ENCODE data around the gene PRDM7.
"Not testable (repeated sequence)": the region's sequence is repeated elsewhere in the genome, so short reads cannot be mapped to it uniquely, and the experiment has no call there.

The PRDM7 gene

GRCh38 chr16:90072442-90073105 lies 4.6 kb downstream of the PRDM7 start:
- no peak overlapping the region for H3K4me3 ChIP-seq (ENCODE audit: extremely low read depth, insufficient read depth, low read length, poor library complexity, severe bottlenecking)
- no peaks in the 10 kb centered on the region for H3K9me3 ChIP-seq (ENCODE audit: control insufficient read depth, low read length)
- H3K27ac ChIP-seq (ENCODE audit: low read depth, low read length, severe bottlenecking) = no peak overlapping the region
- 71 to 92% methylated on average over 2 of the region's 5 CpGs for WGBS, 2 experiments (ENCODE audit: insufficient coverage in 2 of 2)
- no peaks in the 10 kb centered on the region for H3K36me3 ChIP-seq (ENCODE audit: control insufficient read depth, insufficient read depth, low read length)
- no peaks in the 10 kb centered on the region for H3K4me1 ChIP-seq (ENCODE audit: control insufficient read depth, insufficient read depth, low read length, poor library complexity, severe bottlenecking)

DNA sequence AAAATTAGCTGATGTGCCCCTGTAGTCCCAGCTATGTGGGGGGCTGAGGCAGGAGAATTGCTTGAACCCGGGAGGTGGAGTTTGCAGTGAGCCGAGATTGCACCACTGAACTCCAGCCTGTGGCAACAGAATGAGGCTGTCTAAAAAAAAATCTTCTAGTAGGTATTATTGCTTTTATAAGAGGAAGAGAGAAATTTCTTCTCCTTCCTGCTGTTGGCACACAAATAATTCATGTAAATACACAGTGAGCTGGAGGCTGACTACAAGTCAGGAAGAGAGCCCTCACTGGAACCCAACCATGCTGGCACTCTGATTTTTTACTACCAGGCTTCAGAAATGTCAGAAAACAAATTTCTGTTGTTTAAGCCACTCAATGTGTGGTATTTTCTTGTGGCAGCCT lies 6.7 kb downstream of the PRDM7 start:
- Histone ChIP-seq H3K9me3 (ENCODE audit: control insufficient read depth, low read length) (no peaks in the 10 kb centered on the region), H3K4me3 (ENCODE audit: extremely low read depth, insufficient read depth, low read length, poor library complexity, severe bottlenecking) (no peak overlapping the region), H3K36me3 (ENCODE audit: control insufficient read depth, insufficient read depth, low read length) (no peaks in the 10 kb centered on the region), H3K27ac (ENCODE audit: low read depth, low read length, severe bottlenecking) (no peak overlapping the region), H3K4me1 (ENCODE audit: control insufficient read depth, insufficient read depth, low read length, poor library complexity, severe bottlenecking) (no peaks in the 10 kb centered on the region)
- 79 to 90% methylated on average over 2 of the region's 2 CpGs for WGBS, 2 experiments (ENCODE audit: insufficient coverage in 2 of 2)

GRCh38 chr16:90061437-90061836 lies 15.7 kb downstream of the PRDM7 start:
- Histone ChIP-seq H3K27ac (ENCODE audit: low read depth, low read length, severe bottlenecking) (no peak overlapping the region), H3K9me3 (ENCODE audit: control insufficient read depth, low read length) (no peaks in the 10 kb centered on the region)
- 86 to 100% methylated on average over 1 of the region's 3 CpGs for WGBS, 2 experiments (ENCODE audit: insufficient coverage in 2 of 2)

GRCh38 chr16:90057738-90058173 lies 19.4 kb downstream of the PRDM7 start:
- WGBS, 2 experiments (ENCODE audit: insufficient coverage in 2 of 2) = 100% methylated on average over 1 of the region's 8 CpGs
- Histone ChIP-seq H3K4me3 (ENCODE audit: extremely low read depth, insufficient read depth, low read length, poor library complexity, severe bottlenecking) (no peak overlapping the region), H3K36me3 (ENCODE audit: control insufficient read depth, insufficient read depth, low read length) (no peaks in the 10 kb centered on the region), H3K27ac (ENCODE audit: low read depth, low read length, severe bottlenecking) (no peak overlapping the region), H3K4me1 (ENCODE audit: control insufficient read depth, insufficient read depth, low read length, poor library complexity, severe bottlenecking) (peaks cover 3% of the 10 kb centered on the region), H3K9me3 (ENCODE audit: control insufficient read depth, low read length) (peaks cover 26% of the 10 kb centered on the region)

More at GRCh38 chr16:90061437-90061836, 15.7 kb downstream of the PRDM7 start:
- Histone ChIP-seq H3K36me3 (ENCODE audit: control insufficient read depth, insufficient read depth, low read length) (no peaks in the 10 kb centered on the region), H3K4me1 (ENCODE audit: control insufficient read depth, insufficient read depth, low read length, poor library complexity, severe bottlenecking) (peaks cover 3% of the 10 kb centered on the region), H3K4me3 (ENCODE audit: extremely low read depth, insufficient read depth, low read length, poor library complexity, severe bottlenecking) (no peak overlapping the region)

GRCh38 chr16:90056521-90056920 lies 20.6 kb downstream of the PRDM7 start:
- H3K4me1 ChIP-seq (ENCODE audit: control insufficient read depth, insufficient read depth, low read length, poor library complexity, severe bottlenecking); H3K36me3 ChIP-seq (ENCODE audit: control insufficient read depth, insufficient read depth, low read length); H3K27ac ChIP-seq (ENCODE audit: low read depth, low read length, severe bottlenecking); H3K4me3 ChIP-seq (ENCODE audit: extremely low read depth, insufficient read depth, low read length, poor library complexity, severe bottlenecking): not testable (repeated sequence)
- H3K9me3 ChIP-seq (ENCODE audit: control insufficient read depth, low read length) = peaks cover 26% of the 10 kb centered on the region
- 80 to 84% methylated on average over 9 to 11 of the region's 15 CpGs for WGBS, 2 experiments (ENCODE audit: insufficient coverage in 2 of 2)

GRCh38 chr16:90055371-90055770 lies 21.8 kb downstream of the PRDM7 start:
- peaks cover 26% of the 10 kb centered on the region for H3K9me3 ChIP-seq (ENCODE audit: control insufficient read depth, low read length)
- peaks cover 3% of the 10 kb centered on the region for H3K4me1 ChIP-seq (ENCODE audit: control insufficient read depth, insufficient read depth, low read length, poor library complexity, severe bottlenecking)
- no peak overlapping the region for H3K4me3 ChIP-seq (ENCODE audit: extremely low read depth, insufficient read depth, low read length, poor library complexity, severe bottlenecking)
- no peaks in the 10 kb centered on the region for H3K36me3 ChIP-seq (ENCODE audit: control insufficient read depth, insufficient read depth, low read length)
- WGBS, 2 experiments (ENCODE audit: insufficient coverage in 2 of 2) = 74 to 81% methylated on average over 3 to 4 of the region's 4 CpGs
- H3K27ac ChIP-seq (ENCODE audit: low read depth, low read length, severe bottlenecking) = no peak overlapping the region

GRCh38 chr16:90054554-90054953 lies 22.6 kb downstream of the PRDM7 start:
- H3K4me3 ChIP-seq (ENCODE audit: extremely low read depth, insufficient read depth, low read length, poor library complexity, severe bottlenecking) = no peak overlapping the region
- H3K36me3 ChIP-seq (ENCODE audit: control insufficient read depth, insufficient read depth, low read length) = no peaks in the 10 kb centered on the region
- H3K9me3 ChIP-seq (ENCODE audit: control insufficient read depth, low read length) = peaks cover 26% of the 10 kb centered on the region
- peaks cover 3% of the 10 kb centered on the region for H3K4me1 ChIP-seq (ENCODE audit: control insufficient read depth, insufficient read depth, low read length, poor library complexity, severe bottlenecking)
- WGBS, 2 experiments (ENCODE audit: insufficient coverage in 2 of 2) = 44 to 54% methylated on average over 2 to 4 of the region's 4 CpGs
- no peak overlapping the region for H3K27ac ChIP-seq (ENCODE audit: low read depth, low read length, severe bottlenecking)

DNA sequence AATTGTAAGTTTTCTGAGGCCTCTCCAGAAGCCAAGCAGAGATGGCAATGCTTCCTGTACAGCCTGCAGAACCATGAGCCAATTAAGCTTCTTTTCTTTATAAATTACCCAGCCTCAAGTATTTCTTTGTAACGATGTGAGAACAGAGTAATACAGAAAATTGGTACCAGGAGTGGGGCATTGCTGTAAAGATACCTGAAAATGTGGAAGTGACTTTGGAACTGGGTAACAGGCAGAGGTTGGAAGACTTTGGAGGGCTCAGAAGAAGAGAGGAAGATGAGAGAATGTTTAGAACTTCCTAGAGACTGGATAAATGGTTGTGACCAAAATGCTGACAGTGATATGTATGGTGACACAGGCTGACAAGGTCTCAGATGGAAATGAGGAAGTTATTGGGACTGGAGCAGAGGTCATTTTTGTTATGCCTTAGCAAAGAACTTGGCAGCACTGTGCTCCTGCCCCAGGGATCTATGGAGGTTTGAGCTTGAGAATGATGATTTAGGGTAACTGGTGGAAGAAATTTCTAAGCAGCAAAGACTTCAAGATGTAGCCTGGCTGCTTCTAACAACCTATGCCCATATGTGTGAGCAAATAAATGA lies 23.1 kb downstream of the PRDM7 start:
- H3K4me1 ChIP-seq (ENCODE audit: control insufficient read depth, insufficient read depth, low read length, poor library complexity, severe bottlenecking) = peaks cover 3% of the 10 kb centered on the region
- H3K36me3 ChIP-seq (ENCODE audit: control insufficient read depth, insufficient read depth, low read length) = no peaks in the 10 kb centered on the region
- H3K9me3 ChIP-seq (ENCODE audit: control insufficient read depth, low read length) = peaks cover 26% of the 10 kb centered on the region
- H3K4me3 ChIP-seq (ENCODE audit: extremely low read depth, insufficient read depth, low read length, poor library complexity, severe bottlenecking) = no peak overlapping the region
- no peak overlapping the region for H3K27ac ChIP-seq (ENCODE audit: low read depth, low read length, severe bottlenecking)
- WGBS, 2 experiments (ENCODE audit: insufficient coverage in 2 of 2) = 20 to 83% methylated on average over 1 of the region's 1 CpG

DNA sequence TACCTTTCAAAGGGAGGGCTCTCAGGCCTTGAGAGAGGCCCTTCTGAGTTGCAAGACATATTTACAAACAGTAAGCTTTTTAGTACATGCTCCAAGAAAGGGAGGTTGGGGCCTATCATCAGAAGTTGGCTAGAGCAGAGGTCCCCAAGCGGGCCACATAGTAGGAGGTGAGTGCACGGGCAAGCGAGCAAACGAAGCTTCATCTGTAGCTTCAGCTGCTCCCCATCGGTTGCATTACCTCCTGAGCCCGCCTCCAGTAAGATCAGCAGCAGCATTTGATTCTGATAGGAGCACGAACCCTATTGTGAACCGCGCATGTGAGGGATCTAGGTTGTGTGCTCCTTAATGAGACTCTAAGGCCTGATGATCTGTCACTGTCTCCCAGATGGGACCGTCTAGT lies 26.2 kb downstream of the PRDM7 start:
- Histone ChIP-seq H3K4me1 (ENCODE audit: control insufficient read depth, insufficient read depth, low read length, poor library complexity, severe bottlenecking) (peaks cover 10% of the 10 kb centered on the region), H3K9me3 (ENCODE audit: control insufficient read depth, low read length) (peaks cover 23% of the 10 kb centered on the region), H3K4me3 (ENCODE audit: extremely low read depth, insufficient read depth, low read length, poor library complexity, severe bottlenecking) (no peak overlapping the region), H3K27ac (ENCODE audit: low read depth, low read length, severe bottlenecking) (no peak overlapping the region), H3K36me3 (ENCODE audit: control insufficient read depth, insufficient read depth, low read length) (no peaks in the 10 kb centered on the region)
- WGBS, 2 experiments (ENCODE audit: insufficient coverage in 2 of 2) = 83 to 93% methylated on average over 9 of the region's 10 CpGs

GRCh38 chr16:90048737-90049330 lies 28.3 kb downstream of the PRDM7 start:
- Histone ChIP-seq H3K4me3 (ENCODE audit: extremely low read depth, insufficient read depth, low read length, poor library complexity, severe bottlenecking) (no peak overlapping the region), H3K36me3 (ENCODE audit: control insufficient read depth, insufficient read depth, low read length) (no peaks in the 10 kb centered on the region), H3K4me1 (ENCODE audit: control insufficient read depth, insufficient read depth, low read length, poor library complexity, severe bottlenecking) (peaks cover 10% of the 10 kb centered on the region), H3K27ac (ENCODE audit: low read depth, low read length, severe bottlenecking) (no peak overlapping the region), H3K9me3 (ENCODE audit: control insufficient read depth, low read length) (peaks cover 2% of the 10 kb centered on the region)
- WGBS, 2 experiments (ENCODE audit: insufficient coverage in 2 of 2) = 90 to 95% methylated on average over 15 to 16 of the region's 19 CpGs

GRCh38 chr16:90048347-90048722 lies 28.8 kb downstream of the PRDM7 start:
- peaks cover 3% of the 10 kb centered on the region for H3K36me3 ChIP-seq (ENCODE audit: control insufficient read depth, insufficient read depth, low read length)
- H3K9me3 ChIP-seq (ENCODE audit: control insufficient read depth, low read length) = no peaks in the 10 kb centered on the region
- no peak overlapping the region for H3K27ac ChIP-seq (ENCODE audit: low read depth, low read length, severe bottlenecking)
- H3K4me1 ChIP-seq (ENCODE audit: control insufficient read depth, insufficient read depth, low read length, poor library complexity, severe bottlenecking) = peaks cover 10% of the 10 kb centered on the region
- WGBS, 2 experiments (ENCODE audit: insufficient coverage in 2 of 2) = 95 to 96% methylated on average over 6 to 10 of the region's 12 CpGs
- no peak overlapping the region for H3K4me3 ChIP-seq (ENCODE audit: extremely low read depth, insufficient read depth, low read length, poor library complexity, severe bottlenecking)
